GM18526 (cell line): ENCODE data around the gene ERN1.

Experiments
- POLR2A ChIP-seq: IDR thresholded peaks from 3 replicates; pipeline ENCODE4 v1.6.1; 2011; ENCODE audit not compliant: insufficient read length; ENCODE audit errors: extremely low read depth

ERN1 gene

GRCh38 chr17:64129765-64130558 lies at the start of gene ERN1:
ERN1 (minus strand) TSS chr17:64130144; CDS start chr17:64130029, 115 bp downstream.
- peak; percentile 99 for TF ChIP-seq POLR2A

DNA sequence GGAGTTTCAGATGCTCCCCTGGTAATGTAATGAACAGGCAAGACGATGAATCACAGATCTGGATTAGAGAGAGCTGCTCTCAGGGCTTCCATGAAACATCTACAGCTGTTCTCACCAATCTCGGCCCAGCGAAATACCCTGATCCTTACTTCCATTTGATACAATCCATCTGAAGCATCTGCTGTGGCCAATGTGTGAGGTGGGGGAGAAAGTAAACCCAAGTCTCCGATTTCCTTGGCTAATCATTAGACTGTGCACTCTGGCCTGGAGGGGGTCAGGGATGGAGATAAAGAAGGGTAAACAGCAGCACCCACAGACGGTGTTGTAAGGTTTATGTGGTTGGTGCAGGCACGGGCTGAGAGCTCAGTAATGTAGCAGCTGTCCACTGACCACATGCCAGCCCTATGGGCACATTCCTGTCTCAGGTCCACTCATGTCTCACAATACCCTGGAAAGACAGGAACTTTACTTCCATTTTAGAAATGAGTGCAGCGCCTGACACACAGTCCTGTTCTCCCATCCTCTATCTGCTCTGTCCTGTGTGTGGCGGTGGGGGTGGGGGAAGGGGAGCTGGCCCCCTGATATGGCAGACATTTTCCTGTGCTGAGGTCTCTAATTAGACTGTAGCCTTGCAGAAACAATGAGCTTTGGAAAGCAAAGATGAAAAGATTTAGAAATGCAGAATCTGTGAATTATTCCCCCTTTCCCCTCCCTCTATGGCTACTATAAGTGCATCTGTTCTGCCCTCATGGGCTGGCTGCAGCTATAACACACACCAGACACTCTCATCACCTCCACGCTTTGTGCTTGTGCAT lies 48.3 kb upstream of the ERN1 start:
- TF ChIP-seq POLR2A = no peak

GRCh38 chr17:64177311-64178010 lies 47.5 kb upstream of the ERN1 start:
- no peak for TF ChIP-seq POLR2A

DNA sequence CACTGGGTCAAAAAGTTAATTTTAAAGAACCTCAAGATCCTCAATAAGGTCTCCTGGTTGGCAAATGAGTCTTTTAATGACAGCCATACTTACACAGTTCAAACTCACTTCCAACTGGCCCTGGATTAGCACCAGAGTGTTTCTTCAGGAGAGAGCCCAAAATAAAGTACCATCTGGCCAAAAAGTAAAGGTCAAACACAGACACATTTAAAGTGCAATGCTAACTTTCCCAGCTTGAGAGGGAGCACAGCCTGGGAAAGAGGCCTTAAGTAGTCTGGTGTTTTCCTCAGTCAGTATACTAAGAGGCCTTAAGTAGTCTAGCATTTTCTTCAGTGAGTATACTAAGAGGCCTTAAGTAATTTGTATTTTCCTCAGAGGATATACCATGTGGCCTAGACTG lies 46.6 kb upstream of the ERN1 start:
- no peak for TF ChIP-seq POLR2A

GRCh38 chr17:64174686-64175456 lies 44.9 kb upstream of the ERN1 start:
- no peak for TF ChIP-seq POLR2A

GRCh38 chr17:64173646-64174045 lies 43.7 kb upstream of the ERN1 start:
- no peak for TF ChIP-seq POLR2A

DNA sequence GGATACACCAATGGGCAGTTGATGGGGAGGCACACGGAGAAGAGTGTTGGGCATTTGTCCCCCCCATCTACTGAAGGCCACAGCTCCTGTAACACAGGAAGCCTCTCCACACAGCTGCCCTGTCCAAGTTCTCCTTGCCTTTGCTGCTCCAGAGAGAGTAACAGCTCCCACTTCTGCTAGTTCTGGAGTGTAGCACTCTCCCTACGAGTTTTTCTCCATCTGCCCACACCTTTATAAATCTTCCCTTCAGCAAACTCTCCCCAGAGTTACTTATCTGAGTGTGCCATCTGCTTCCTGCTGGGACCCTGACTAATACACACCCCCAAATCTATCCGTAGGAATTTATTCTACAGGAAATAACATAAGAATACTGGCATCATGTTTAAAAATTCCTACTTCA lies 42.6 kb upstream of the ERN1 start:
- TF ChIP-seq POLR2A = no peak

- no peak for TF ChIP-seq POLR2A
These were observed 41.1 kb upstream of the ERN1 start for GRCh38 chr17:64171041-64171440.

- no peak for TF ChIP-seq POLR2A
These were observed 40.3 kb upstream of the ERN1 start for GRCh38 chr17:64170286-64170685.

DNA sequence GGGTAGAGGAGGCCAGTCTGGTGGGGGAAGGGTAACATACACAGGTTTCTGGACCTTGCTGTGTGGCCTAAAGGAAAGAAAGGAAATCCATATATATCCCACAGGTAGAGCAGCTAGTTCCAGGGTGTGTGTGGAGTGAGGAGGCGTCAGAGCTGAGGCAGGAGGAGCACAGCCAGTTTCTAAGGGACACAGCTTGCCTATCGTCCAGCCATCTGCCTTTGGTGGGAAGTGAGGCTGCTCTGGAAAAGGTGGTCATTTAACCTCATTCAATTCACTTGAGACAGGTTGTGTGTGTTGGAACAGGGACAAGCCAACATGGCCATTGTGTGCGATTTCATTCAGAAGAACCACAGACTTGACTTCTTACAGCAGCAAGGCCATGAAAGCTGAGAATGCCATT lies 36.9 kb upstream of the ERN1 start:
- TF ChIP-seq POLR2A = no peak

- TF ChIP-seq POLR2A = no peak
These were observed 35.4 kb upstream of the ERN1 start for GRCh38 chr17:64165347-64165746.

- no peak for TF ChIP-seq POLR2A
These were observed 34.8 kb upstream of the ERN1 start for GRCh38 chr17:64164596-64165285.

DNA sequence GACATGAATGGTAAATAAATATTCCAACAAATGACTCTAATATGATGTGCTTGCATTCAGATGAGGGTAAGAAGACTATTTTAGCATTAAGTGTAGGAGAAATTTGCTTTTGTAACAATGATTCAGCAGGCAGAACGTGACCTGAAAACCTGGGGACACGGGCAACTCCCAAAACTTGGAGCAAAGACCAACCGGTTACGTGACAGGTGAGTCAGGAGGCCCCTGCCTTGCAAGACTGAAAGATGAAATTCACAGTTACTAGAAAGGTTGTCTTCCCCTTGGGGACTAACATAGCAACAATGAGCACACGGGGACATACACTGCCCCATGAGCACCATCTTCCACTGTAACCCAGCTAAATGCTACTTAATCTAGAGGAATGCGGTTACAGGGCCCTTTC lies 33.5 kb upstream of the ERN1 start:
- TF ChIP-seq POLR2A = no peak

GRCh38 chr17:64162554-64162953 lies 32.6 kb upstream of the ERN1 start:
- TF ChIP-seq POLR2A = no peak
